H1 (cell line): ENCODE measurements around the gene HSPA1L. TPM values are rescaled to one million over a fixed set of nuclear protein-coding genes. Genes with fewer than 3 reads are reported as not detected.

Experiments
- CREB1 ChIP-seq: IDR thresholded peaks from 2 replicates; pipeline ENCODE4 v1.6.1; 2012; ENCODE audit warnings: inconsistent platforms
- EGR1 ChIP-seq: IDR thresholded peaks from 2 replicates; pipeline ENCODE4 v1.6.1; 2011; ENCODE audit warnings: low read depth, low read length, borderline replicate concordance
- KDM1A ChIP-seq: fragments of 200-600, 300-600 bp; sonication (generic); IDR thresholded peaks from 2 replicates; pipeline ENCODE4 v1.7.1; 2016; ENCODE audit warnings: mild to moderate bottlenecking, low read length, borderline replicate concordance
- MAFK ChIP-seq: IDR thresholded peaks from 2 replicates; pipeline ENCODE4 v1.6.1; 2012; ENCODE audit warnings: low read depth, mild to moderate bottlenecking, improper control_type of control experiment, low read length
- POLR2AphosphoS5 ChIP-seq: IDR thresholded peaks from 2 replicates; pipeline ENCODE4 v1.6.1; 2011; ENCODE audit warnings: low read depth, low read length
- polyA plus RNA-seq, 7 experiments: library from polyadenylated mRNA; depleted of rRNA in 3 of 7; stranded (reverse) in 5 of 7; unstranded in 2 of 7; fragments of >200 nt in 5 of 7; fragments of 200-250 nt in 2 of 7; gene quantifications; 1 replicate in 5 of 7; 2 replicates in 1 of 7; 4 replicates in 1 of 7; pipeline versions ENCODE4 v1.2.1 to v1.2.3, GENCODE V29; 2011 to 2013; ENCODE audit warnings: missing spikeins in 2 of 7, mixed read lengths in 2 of 7
- total RNA-seq: library from RNA; stranded (reverse); fragmentation: NEBNext Ultra II Directional; extraction: Animal tissue kit (Norgen Biotek cat#: 25700); gene quantifications from 2 replicates; pipeline ENCODE4 v1.2.1, GENCODE V29; 2021
- TF ChIP-seq, protein P1 (sequence below): fragments of 300-600 bp; sonication (generic); IDR thresholded peaks from 2 replicates; pipeline ENCODE4 v1.7.1; 2012; ENCODE audit warnings: low read length, moderate library complexity, mild to moderate bottlenecking, inconsistent platforms; ENCODE audit not compliant: insufficient replicate concordance
- TF ChIP-seq, protein P2 (sequence below): IDR thresholded peaks from 2 replicates; pipeline ENCODE4 v1.6.1; 2011; ENCODE audit warnings: low read length, improper control_type of control experiment
- TF ChIP-seq, protein P3 (sequence below): IDR thresholded peaks from 2 replicates; pipeline ENCODE4 v1.6.1; 2012; ENCODE audit warnings: inconsistent platforms
- TF ChIP-seq, protein P4 (sequence below): IDR thresholded peaks from 2 replicates; pipeline ENCODE4 v1.6.1; 2012; ENCODE audit warnings: low read length, inconsistent platforms

Gene HSPA1L
- total and polyA plus RNA-seq, 2 of the 8 experiments (the other 6 are each of a cell fraction or from before 2014, with no cell fraction given), result 1.00 to 1.9 TPM

DNA sequence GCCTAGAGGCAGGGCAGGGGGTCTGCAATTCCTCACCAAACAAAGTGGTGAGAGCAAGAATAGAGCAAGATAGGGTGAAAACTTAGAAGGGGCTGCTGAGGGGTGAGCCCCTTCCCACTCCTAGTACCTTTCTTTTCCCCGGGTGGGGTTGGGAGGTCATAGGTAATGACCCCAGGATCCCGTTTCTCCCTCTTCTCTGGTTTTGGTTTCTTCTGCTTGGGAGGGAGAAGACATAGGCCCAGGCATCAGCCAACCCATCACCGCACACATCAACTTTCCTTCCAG is 23.1 kb downstream of the HSPA1L start (continued):
- TF ChIP-seq, protein P1, sequence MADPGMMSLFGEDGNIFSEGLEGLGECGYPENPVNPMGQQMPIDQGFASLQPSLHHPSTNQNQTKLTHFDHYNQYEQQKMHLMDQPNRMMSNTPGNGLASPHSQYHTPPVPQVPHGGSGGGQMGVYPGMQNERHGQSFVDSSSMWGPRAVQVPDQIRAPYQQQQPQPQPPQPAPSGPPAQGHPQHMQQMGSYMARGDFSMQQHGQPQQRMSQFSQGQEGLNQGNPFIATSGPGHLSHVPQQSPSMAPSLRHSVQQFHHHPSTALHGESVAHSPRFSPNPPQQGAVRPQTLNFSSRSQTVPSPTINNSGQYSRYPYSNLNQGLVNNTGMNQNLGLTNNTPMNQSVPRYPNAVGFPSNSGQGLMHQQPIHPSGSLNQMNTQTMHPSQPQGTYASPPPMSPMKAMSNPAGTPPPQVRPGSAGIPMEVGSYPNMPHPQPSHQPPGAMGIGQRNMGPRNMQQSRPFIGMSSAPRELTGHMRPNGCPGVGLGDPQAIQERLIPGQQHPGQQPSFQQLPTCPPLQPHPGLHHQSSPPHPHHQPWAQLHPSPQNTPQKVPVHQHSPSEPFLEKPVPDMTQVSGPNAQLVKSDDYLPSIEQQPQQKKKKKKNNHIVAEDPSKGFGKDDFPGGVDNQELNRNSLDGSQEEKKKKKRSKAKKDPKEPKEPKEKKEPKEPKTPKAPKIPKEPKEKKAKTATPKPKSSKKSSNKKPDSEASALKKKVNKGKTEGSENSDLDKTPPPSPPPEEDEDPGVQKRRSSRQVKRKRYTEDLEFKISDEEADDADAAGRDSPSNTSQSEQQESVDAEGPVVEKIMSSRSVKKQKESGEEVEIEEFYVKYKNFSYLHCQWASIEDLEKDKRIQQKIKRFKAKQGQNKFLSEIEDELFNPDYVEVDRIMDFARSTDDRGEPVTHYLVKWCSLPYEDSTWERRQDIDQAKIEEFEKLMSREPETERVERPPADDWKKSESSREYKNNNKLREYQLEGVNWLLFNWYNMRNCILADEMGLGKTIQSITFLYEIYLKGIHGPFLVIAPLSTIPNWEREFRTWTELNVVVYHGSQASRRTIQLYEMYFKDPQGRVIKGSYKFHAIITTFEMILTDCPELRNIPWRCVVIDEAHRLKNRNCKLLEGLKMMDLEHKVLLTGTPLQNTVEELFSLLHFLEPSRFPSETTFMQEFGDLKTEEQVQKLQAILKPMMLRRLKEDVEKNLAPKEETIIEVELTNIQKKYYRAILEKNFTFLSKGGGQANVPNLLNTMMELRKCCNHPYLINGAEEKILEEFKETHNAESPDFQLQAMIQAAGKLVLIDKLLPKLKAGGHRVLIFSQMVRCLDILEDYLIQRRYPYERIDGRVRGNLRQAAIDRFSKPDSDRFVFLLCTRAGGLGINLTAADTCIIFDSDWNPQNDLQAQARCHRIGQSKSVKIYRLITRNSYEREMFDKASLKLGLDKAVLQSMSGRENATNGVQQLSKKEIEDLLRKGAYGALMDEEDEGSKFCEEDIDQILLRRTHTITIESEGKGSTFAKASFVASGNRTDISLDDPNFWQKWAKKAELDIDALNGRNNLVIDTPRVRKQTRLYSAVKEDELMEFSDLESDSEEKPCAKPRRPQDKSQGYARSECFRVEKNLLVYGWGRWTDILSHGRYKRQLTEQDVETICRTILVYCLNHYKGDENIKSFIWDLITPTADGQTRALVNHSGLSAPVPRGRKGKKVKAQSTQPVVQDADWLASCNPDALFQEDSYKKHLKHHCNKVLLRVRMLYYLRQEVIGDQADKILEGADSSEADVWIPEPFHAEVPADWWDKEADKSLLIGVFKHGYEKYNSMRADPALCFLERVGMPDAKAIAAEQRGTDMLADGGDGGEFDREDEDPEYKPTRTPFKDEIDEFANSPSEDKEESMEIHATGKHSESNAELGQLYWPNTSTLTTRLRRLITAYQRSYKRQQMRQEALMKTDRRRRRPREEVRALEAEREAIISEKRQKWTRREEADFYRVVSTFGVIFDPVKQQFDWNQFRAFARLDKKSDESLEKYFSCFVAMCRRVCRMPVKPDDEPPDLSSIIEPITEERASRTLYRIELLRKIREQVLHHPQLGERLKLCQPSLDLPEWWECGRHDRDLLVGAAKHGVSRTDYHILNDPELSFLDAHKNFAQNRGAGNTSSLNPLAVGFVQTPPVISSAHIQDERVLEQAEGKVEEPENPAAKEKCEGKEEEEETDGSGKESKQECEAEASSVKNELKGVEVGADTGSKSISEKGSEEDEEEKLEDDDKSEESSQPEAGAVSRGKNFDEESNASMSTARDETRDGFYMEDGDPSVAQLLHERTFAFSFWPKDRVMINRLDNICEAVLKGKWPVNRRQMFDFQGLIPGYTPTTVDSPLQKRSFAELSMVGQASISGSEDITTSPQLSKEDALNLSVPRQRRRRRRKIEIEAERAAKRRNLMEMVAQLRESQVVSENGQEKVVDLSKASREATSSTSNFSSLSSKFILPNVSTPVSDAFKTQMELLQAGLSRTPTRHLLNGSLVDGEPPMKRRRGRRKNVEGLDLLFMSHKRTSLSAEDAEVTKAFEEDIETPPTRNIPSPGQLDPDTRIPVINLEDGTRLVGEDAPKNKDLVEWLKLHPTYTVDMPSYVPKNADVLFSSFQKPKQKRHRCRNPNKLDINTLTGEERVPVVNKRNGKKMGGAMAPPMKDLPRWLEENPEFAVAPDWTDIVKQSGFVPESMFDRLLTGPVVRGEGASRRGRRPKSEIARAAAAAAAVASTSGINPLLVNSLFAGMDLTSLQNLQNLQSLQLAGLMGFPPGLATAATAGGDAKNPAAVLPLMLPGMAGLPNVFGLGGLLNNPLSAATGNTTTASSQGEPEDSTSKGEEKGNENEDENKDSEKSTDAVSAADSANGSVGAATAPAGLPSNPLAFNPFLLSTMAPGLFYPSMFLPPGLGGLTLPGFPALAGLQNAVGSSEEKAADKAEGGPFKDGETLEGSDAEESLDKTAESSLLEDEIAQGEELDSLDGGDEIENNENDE, result no peak
- TF ChIP-seq, protein P2, sequence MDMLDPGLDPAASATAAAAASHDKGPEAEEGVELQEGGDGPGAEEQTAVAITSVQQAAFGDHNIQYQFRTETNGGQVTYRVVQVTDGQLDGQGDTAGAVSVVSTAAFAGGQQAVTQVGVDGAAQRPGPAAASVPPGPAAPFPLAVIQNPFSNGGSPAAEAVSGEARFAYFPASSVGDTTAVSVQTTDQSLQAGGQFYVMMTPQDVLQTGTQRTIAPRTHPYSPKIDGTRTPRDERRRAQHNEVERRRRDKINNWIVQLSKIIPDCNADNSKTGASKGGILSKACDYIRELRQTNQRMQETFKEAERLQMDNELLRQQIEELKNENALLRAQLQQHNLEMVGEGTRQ, result no peak
- TF ChIP-seq, protein P3, sequence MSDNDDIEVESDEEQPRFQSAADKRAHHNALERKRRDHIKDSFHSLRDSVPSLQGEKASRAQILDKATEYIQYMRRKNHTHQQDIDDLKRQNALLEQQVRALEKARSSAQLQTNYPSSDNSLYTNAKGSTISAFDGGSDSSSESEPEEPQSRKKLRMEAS, result no peak
- TF ChIP-seq POLR2AphosphoS5, result no peak
- TF ChIP-seq KDM1A, result no peak
- no peak for TF ChIP-seq EGR1
- TF ChIP-seq, protein P4, sequence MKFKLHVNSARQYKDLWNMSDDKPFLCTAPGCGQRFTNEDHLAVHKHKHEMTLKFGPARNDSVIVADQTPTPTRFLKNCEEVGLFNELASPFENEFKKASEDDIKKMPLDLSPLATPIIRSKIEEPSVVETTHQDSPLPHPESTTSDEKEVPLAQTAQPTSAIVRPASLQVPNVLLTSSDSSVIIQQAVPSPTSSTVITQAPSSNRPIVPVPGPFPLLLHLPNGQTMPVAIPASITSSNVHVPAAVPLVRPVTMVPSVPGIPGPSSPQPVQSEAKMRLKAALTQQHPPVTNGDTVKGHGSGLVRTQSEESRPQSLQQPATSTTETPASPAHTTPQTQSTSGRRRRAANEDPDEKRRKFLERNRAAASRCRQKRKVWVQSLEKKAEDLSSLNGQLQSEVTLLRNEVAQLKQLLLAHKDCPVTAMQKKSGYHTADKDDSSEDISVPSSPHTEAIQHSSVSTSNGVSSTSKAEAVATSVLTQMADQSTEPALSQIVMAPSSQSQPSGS, result no peak
- no peak for TF ChIP-seq CREB1
- TF ChIP-seq MAFK, result no peak
